ENCODE results near the gene EFCAB12. TPM values are rescaled to one million over a fixed set of nuclear protein-coding genes. Genes with fewer than 3 reads are reported as not detected.
A peak's percentile ranks its signal among the peaks of the same experiment; 100 is the strongest.
"Not testable (repeated sequence)": the region's sequence is repeated elsewhere in the genome, so short reads cannot be mapped to it uniquely, and the experiment has no call there.

EFCAB12 gene
- total RNA-seq, 1 donor from 2014 or later = 0.40 TPM

DNA sequence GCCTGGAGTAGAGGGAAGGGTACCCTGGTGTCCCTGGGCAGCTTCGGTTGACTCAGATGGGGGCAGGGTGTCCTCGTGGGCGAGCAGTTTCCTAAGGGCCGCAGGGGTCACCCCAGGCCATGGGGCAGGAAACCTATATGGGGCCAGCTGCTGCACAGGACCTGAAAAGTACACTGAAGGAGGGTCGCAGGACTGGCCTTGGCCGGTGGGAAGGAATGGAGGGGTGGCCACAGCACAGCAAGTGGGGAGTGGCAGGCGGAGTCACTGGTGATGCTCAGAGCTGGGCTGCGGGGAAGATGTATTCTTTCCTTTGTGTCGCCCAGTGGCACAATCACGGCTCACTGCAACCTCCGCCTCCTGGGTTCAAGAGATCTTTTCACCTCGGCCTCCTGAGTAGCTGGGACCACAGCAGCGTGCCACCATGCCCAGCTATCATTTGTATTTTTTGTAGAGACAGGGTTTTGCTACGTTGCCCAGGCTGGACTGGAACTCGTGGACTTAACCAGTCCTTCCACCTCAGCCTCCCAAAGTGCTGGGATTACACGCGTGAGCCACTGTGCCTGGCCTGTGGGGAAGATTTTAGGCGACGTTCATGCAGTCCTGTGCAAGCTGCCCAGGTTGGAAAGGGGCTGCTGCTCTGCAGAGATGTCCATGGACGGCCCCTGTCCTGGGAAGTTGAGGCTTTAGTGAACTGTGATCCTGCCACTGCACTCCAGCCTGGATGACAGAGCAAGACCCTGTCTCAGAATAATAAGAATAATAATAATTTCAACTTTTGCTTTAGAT lies 57.2 kb downstream of the EFCAB12 start:
- DNase-seq (ENCODE audit: low spot score) (no peak), ATAC-seq (peak; percentile 14)

DNA sequence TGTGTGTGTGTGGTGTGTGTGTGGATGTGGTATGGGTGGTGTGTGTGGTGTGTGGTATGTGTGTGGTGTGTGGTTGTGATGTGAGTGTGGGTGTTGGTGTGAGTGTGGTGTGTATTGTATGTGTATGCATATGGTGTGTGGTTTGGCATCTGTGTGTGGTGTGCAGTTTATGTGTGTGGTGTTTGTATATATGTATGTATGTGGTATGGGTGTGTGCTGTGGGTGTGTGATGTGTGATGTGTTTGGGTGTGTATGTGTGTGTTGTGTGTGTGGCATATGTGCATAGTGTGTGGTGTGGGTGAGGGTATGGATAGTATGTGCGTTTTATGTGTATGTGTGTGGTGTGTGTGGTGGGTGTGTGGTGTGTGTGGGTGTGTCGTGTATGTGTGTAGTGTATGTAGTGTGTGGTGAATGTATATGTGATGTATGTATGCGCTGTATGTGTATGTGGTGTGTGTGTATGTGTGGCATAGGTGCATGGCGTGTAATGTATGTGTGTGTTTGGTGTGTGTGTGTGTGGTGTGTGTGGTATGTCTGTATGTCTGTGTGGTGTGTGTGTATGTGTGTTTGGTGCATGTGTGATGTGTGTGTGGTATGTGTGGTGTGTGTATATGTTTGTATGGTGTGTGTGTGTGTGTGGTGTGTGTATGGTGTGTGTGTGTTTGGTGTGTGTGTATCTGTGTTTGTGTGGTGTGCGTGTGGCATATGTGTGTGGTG lies 58.0 kb downstream of the EFCAB12 start:
- ATAC-seq = no peak
- DNase-seq (ENCODE audit: low spot score) = no peak

DNA sequence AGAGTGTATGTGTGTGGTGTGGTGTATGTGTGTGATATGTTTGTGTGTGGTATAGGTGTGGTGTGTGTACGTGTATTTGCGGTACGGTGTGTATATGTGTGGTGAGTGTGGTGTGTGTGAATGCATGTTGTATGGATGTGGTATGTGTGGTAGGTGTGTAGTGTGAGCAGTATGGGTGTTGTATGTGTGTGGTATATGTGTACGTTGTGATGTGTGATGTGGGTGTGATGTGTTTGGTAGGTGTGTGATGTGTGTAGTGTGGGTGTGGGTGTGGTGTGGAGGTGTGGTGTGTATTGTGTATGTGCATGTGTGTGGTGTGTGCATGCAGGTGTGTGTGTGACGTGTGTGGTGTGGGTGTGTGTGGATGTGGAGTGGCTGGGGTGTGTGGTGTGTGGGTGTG lies 58.7 kb downstream of the EFCAB12 start:
- ATAC-seq (no peak), DNase-seq (ENCODE audit: low spot score) (no peak)

GRCh38 chr3:129367821-129368220 lies 60.6 kb downstream of the EFCAB12 start:
- no peak for ATAC-seq
- DNase-seq (ENCODE audit: low spot score) = no peak

DNA sequence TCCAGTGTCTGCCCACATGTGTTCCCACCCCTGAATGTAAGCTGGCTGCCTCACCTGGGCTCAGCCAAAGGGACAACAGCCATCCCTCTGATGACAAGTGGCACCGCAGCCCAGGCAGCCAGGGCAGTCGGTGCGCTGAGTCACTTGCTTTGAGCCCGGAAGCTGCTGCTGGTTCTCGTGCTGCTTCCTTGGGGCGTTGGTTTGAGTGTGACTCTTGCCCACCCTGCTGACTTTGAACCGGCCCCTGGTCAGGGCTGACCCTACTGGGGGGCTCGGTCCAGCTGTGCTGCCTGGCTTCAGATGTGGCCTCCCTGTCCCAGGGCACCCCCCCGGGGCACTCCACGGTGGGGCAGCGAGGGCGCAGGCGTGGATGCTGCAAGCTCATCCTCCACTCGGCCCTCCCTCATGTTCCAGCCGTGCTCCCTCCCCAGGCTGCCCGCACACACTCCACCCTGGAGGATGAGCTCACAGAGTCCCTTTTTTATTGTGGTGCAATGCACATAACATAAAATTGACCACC lies 62.1 kb downstream of the EFCAB12 start:
- DNase-seq (ENCODE audit: low spot score) (no peak), ATAC-seq (no peak)

DNA sequence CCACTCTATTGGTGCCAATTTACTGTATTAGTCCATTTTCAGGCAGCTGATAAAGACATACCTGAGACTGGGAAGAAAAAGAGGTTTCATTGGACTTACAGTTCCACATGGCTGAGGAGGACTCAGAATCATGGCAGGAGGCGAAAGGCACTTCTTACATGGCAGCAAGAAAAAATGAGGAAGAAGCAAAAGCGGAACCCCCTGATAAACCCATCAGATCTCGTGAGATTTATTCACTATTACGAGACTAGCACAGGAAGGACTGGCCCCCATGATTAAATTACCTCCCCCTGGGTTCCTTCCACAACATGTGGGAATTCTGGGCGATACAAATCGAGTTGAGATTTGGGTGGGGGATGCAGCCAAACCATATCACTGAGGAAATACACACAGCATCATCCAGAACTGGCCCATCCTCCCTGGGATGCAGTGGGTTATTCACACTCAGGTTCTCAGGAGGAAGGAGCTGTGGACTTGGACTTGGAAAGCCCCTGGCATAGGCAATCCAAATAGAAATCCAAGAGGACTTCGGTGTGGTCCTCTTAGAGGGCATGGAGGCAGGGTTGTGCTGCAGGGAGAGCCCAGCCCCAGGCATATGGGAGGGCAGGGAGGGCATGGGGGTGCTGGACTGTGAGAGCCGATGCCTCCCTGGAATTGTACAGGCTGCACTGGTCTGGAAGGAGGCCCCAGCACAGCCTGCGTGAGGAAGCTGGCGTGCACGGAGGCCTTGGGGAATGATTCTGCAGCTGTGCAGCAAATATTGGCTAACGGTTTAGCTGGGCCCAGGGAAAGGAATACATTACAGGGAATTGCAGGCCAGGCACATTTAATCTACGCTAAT lies 62.9 kb downstream of the EFCAB12 start:
- ATAC-seq (no peak), DNase-seq (ENCODE audit: low spot score) (no peak)

DNA sequence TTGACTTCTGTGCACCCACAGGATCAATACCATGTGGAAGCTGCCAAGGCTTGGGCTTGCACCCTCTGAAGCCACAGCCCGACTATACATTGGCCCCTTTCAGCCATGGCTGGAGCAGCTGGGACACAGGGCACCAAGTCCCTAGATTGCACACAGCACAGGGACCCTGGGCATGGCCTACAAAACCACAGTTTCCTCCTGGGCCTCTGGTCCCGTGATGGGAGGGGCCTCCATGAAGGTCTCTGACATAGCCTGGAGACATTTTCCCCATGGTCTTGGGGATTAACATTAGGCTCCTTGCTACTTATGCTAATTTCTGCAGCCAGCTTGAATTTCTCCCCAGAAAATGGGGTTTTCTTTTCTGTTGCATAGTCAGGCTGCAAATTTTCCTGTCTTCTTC lies 63.6 kb downstream of the EFCAB12 start:
- not testable (repeated sequence) for ATAC-seq; DNase-seq (ENCODE audit: low spot score)

DNA sequence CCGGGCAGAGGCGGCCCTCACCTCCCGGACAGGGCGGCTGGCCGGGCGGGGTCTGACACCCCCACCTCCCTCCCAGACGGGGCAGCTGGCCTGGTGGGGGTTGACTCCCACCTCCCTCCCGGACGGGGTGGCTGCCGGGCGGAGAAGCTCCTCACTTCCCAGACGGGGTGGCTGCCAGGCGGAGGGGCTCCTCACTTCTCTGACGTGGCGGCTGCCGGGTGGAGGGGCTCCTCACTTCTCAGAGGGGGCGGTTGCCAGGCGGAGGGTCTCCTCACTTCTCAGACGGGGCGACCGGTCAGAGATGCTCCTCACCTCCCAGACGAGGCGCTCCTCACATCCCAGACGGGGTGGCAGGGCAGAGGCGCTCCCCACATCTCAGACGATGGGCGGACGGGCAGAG lies 65.1 kb downstream of the EFCAB12 start:
- ATAC-seq; DNase-seq (ENCODE audit: low spot score): not testable (repeated sequence)

- DNase-seq (ENCODE audit: low spot score) = no peak
- ATAC-seq = no peak
Measured at GRCh38 chr3:129360705-129361460, 67.6 kb downstream of the EFCAB12 start.

- no peak for DNase-seq (ENCODE audit: low spot score)
- no peak for ATAC-seq
Measured at GRCh38 chr3:129360171-129360611, 68.2 kb downstream of the EFCAB12 start.

DNA sequence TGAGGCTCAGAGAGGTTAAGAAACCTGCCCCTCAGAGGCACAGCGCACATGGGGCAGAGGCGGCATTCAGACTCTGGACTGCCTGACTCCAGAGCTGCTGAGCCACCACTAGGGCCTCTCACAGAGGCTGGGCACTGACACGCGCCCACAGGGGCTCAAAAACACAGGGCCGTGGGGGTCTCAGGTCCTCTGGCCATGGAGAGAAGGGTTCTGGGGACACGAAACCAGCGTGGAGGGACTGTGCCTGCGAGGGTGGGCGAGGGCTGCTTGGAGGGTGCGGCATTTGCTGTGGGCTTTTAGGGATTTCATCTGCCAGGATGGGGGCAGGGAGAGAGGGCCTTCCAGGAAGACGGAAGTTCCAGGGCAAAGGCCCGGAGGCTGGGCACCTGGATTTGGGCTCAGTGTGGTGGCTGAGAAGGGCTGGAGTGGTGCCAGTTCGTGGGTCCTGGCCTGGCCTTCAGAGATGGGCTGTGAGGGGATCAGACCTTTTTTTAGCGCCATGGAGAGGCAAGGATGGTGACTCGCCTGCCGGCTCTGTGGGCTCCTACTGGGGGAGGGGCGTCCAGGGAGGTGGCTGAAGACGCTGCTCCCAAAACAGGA lies 69.6 kb downstream of the EFCAB12 start:
- DNase-seq (ENCODE audit: low spot score) (no peak), ATAC-seq (no peak)

DNA sequence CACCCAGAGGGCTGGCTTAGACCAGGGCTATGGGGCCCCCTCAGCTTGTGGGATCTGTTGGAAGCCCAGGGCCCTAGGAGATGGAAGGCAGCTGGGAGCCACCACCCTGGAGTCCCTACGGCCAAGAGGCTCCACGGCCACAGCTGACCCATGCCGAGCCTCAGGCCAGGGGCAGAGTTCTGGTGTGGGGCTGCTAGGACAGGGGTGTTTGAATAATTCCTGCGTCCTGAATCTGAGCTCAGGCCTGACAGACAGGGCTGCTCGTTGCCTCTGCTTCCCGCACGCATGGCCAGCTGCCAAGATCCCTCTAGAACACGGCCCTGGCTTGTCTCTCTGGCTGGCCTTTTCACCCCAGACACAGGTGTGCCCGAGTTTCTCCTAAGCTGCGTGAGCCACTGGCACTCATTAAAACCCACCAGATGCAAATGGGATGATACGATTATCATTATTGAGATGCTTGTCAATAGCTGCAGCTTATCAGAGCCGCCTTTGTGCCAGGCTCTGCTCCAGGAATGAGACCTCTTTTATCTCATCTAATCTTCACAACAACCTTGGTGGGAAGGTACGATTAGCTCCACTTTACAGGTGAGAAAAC lies 70.2 kb downstream of the EFCAB12 start:
- peak; percentile 13 for ATAC-seq
- no peak for DNase-seq (ENCODE audit: low spot score)

DNA sequence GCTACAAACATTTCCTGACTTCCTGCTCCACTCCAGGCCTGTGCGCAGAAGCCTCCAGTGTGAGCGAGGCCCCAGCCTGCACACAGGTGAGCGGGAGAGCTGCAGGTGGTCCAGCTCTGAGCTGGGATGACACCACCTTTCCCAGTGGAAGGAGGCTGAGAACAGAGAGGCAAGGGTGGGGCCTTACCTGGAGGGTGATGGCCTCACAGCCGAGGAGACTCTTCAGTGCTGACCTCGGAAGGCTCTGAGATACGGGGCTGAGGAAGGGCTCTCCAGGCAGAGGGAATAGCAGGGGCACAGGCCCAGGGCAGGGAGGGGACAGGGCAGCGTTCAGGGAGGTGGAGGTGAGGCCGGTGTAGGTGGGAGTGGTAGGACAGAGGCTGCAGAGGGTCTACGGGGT lies 70.8 kb downstream of the EFCAB12 start:
- no peak for ATAC-seq
- no peak for DNase-seq (ENCODE audit: low spot score)

- no peak for DNase-seq (ENCODE audit: low spot score)
- no peak for ATAC-seq
Measured at GRCh38 chr3:129356756-129357425, 71.5 kb downstream of the EFCAB12 start.

DNA sequence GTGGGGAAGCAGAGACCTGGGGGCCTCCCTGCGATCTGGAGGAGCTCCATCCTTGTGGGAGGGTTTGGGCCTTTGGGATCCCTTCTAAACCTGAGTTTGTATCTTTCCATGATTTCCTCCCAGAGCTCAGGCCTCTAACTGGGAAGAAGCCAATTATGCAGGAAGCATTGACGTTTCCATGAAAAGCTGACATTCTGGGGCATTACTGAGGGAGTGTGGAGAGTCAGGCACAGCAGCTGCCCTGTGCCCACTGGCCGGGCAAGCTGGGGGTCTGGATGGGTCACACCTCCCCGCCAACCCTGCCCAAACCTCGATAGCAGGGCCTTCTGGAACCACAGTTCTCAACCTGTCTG lies 74.9 kb downstream of the EFCAB12 start:
- ATAC-seq = no peak

DNA sequence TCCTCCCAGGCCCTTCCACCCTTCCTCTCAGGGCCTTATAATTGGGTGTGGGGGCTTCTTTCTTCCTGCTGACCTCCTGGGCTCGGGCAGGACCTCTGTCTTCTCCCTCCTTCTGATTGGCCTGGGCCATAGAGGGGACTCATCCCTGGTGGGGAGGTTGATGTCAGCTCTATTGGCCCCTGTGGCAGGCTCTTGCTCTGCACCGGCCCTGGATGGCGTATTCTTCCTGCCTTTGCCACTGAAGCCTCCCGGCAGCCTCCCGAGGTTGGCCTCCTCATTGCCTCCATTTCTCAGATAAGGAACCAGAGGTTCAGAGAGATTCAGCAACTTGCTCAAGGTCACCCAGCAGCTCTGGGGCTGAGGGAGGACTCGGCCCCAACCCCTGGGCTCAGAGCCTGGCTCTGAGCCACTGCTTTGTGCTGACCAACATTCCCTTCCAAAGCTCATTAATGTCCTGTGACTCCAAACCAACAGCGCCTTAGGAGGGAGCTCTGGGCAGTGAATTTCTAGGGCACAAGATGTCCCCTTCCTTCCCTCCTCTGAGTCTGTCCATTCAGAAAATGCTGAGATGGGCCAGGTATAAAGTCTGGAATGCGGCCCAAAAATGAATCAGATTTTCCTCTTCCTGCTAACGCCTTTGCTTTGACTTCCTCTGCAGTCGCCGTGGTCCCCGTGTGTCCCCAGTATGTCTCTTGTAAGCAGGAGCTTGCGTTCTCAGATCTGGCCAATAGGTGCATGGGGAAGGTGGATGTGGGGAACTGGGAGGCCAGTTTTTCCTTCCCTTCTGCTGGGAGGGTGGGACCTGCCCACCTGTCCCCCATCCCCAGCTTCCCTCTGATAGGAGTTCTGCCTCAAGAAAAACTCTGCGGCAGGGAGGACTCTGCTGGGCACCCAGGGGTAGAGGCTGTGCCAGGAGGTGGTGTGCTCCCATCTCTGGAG lies 75.5 kb downstream of the EFCAB12 start:
- ATAC-seq = peak; percentile 13
- DNase-seq (ENCODE audit: low spot score) = no peak

More for the DNA sequence above, 74.9 kb downstream of the EFCAB12 start:
- DNase-seq (ENCODE audit: low spot score) = no peak

DNA sequence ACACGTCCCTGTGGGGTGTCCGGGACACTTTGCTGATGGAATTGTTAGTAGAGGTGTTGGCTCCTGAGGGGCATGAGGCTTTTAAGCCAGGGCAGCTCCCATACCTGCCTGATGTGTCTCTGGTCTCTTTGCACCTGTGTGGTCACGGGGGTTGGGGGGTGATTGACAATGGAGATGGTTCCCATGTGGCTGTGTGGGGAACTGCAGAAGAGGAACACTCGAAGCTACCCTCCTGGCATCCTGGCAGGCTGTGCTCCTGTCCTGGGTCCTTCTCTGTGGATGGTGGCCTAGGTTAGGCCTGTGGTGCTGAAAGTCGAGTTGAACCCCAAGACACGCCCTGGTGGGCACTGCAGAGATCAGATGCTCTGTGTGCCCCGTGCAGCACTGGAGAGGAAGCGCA lies 76.4 kb downstream of the EFCAB12 start:
- ATAC-seq (peak; percentile 11), DNase-seq (ENCODE audit: low spot score) (no peak)
